B cell (primary cell): Measurements from ENCODE around the gene NOL4L. TPM values are rescaled to one million over a fixed set of nuclear protein-coding genes. Genes with fewer than 3 reads are reported as not detected.

Experiments
- ATAC-seq: fragments of 200-7000 bp; cut with Tn5 transposase; one replicate; pipeline ENCODE4 v1.10.0; 2021; ENCODE audit warnings: low read depth, mild to moderate bottlenecking, moderate number of reproducible peaks, moderate library complexity
- CTCF ChIA-PET: fragments of 350-600 bp; sonication (Branson Sonifier 250); formaldehyde crosslinking; loops from one replicate; lab custom pipeline; 2021; ENCODE audit warnings: antibody characterized with exemption, inconsistent platforms; lab: Charles Lee
- POLR2A ChIA-PET: fragments of 350-600 bp; sonication (Branson Sonifier 250); formaldehyde crosslinking; loops from one replicate; lab custom pipeline; 2021; ENCODE audit warnings: antibody characterized with exemption; lab: Charles Lee
- DNase-seq: peaks from one replicate; pipeline ENCODE4 v3.0.0; 2013
- H2AFZ ChIP-seq: 2 replicates; pipeline ENCODE4 v1.6.1; 2012; ENCODE audit warnings: mild to moderate bottlenecking, low read depth, low read length; ENCODE audit not compliant: insufficient read depth, poor library complexity, severe bottlenecking
- H3K27ac ChIP-seq, 2 donors: 1 replicate in 1 of 2; 2 replicates in 1 of 2; pipeline ENCODE4 v1.5.1; 2012 to 2013; ENCODE audit warnings: low read length in 2 of 2, mild to moderate bottlenecking in 2 of 2, moderate library complexity in 1 of 2
- H3K27me3 ChIP-seq, 4 experiments: fragments of 200-600 bp in 1 of 4; sonication (generic) in 1 of 4; replicated peaks in 1 of 4; 1 replicate in 2 of 4; 2 replicates in 2 of 4; pipeline versions ENCODE4 v1.6.1 to v1.7.0; 2013 to 2016; ENCODE audit warnings: low read length in 3 of 4, mild to moderate bottlenecking in 2 of 4, mixed read lengths in 1 of 4, moderate library complexity in 1 of 4; ENCODE audit not compliant: insufficient read depth in 4 of 4, control insufficient read depth in 3 of 4; ENCODE audit errors: control extremely low read depth in 1 of 4
- H3K36me3 ChIP-seq, 2 experiments: replicated peaks in 1 of 2; 1 replicate in 1 of 2; 2 replicates in 1 of 2; pipeline versions ENCODE4 v1.6.1 to v1.7.1; 2013; ENCODE audit warnings: low read length in 1 of 2; ENCODE audit not compliant: insufficient read depth in 2 of 2, control insufficient read depth in 1 of 2; ENCODE audit errors: control extremely low read depth in 1 of 2, extremely low read depth in 1 of 2
- H3K4me1 ChIP-seq, 2 donors: fragments of 200-600 bp in 1 of 2; sonication (generic) in 1 of 2; 1 replicate in 1 of 2; 2 replicates in 1 of 2; pipeline versions ENCODE4 v1.5.1 to v1.6.1; 2013 to 2017; ENCODE audit warnings: low read length in 2 of 2; ENCODE audit not compliant: control insufficient read depth in 2 of 2, insufficient read depth in 2 of 2
- H3K4me2 ChIP-seq: replicated peaks from 2 replicates; pipeline ENCODE3; 2012; ENCODE audit warnings: mild to moderate bottlenecking, low read depth, low read length; ENCODE audit not compliant: poor library complexity, severe bottlenecking
- H3K4me3 ChIP-seq, 5 experiments: fragments of 200-600 bp in 1 of 5; sonication (generic) in 1 of 5; 1 replicate in 3 of 5; 2 replicates in 2 of 5; pipeline versions ENCODE4 v1.5.1 to v1.7.0; 2011 to 2016; ENCODE audit warnings: low read length in 4 of 5, mild to moderate bottlenecking in 4 of 5, low read depth in 2 of 5, control low read depth in 1 of 5, moderate library complexity in 1 of 5; ENCODE audit not compliant: insufficient read depth in 1 of 5; ENCODE audit errors: control extremely low read depth in 1 of 5, extremely low read depth in 1 of 5
- H3K79me2 ChIP-seq: fragments of 200-600 bp; sonication (generic); one replicate; pipeline ENCODE4 v1.6.0; 2016; ENCODE audit warnings: low read length; ENCODE audit not compliant: control insufficient read depth, insufficient read depth
- H3K9ac ChIP-seq: fragments of 200-600 bp; sonication (generic); 2 replicates; pipeline ENCODE4 v1.6.1; 2017; ENCODE audit warnings: mild to moderate bottlenecking, low read length, moderate library complexity
- H3K9me3 ChIP-seq, 3 donors: one replicate each; pipeline versions ENCODE4 v1.6.1 to v1.7.1; 2013; ENCODE audit warnings: low read length in 2 of 3; ENCODE audit not compliant: control insufficient read depth in 2 of 3, insufficient read depth in 1 of 3; ENCODE audit errors: control extremely low read depth in 1 of 3
- H4K20me1 ChIP-seq: 2 replicates; pipeline ENCODE4 v1.6.0; 2012; ENCODE audit warnings: mild to moderate bottlenecking, low read length; ENCODE audit not compliant: insufficient read depth, control insufficient read depth, poor library complexity, severe bottlenecking
- H3K27ac Mint-ChIP-seq: one replicate; pipeline ENCODE4 v1.8.0; 2021; ENCODE audit warnings: mixed read lengths
- H3K27me3 Mint-ChIP-seq: one replicate; pipeline ENCODE4 v1.8.0; 2021; ENCODE audit warnings: mixed read lengths
- H3K4me1 Mint-ChIP-seq: one replicate; pipeline ENCODE4 v1.8.0; 2021; ENCODE audit warnings: mixed read lengths
- H3K4me3 Mint-ChIP-seq: one replicate; pipeline ENCODE4 v1.8.0; 2021; ENCODE audit warnings: mixed read lengths
- H3K9me3 Mint-ChIP-seq: one replicate; pipeline ENCODE4 v1.8.0; 2022; ENCODE audit warnings: mixed read lengths; ENCODE audit not compliant: insufficient read depth
- EZH2 ChIP-seq: IDR thresholded peaks from 2 replicates; pipeline ENCODE4 v1.6.1; 2012; ENCODE audit warnings: borderline replicate concordance, low read depth, mild to moderate bottlenecking, moderate library complexity, low read length; ENCODE audit not compliant: insufficient read depth, poor library complexity, severe bottlenecking
- WGBS: methylation state at CpG from one replicate; pipeline ENCODE4 v1.1.5; 2013; ENCODE audit warnings: missing lambda C conversion rate; ENCODE audit not compliant: insufficient coverage; 5-methylcytosine and 5-hydroxymethylcytosine counted together
- intact Hi-C: fragments of 100-400 bp; cut with micrococcal nuclease; formaldehyde crosslinking; loops from one replicate; pipeline ENCODE4 v1.10.0; 2022
- polyA plus RNA-seq: library from polyadenylated mRNA; depleted of rRNA; stranded (reverse); fragments of >200 nt; gene quantifications from 2 replicates; pipeline ENCODE4 v1.2.3, GENCODE V29; 2012
- total RNA-seq, 2 donors: library from RNA; stranded (reverse); fragments of 120-200 nt in 1 of 2; gene quantifications; 1 replicate in 1 of 2; 2 replicates in 1 of 2; pipeline versions ENCODE4 v1.2.3 to v1.2.4, GENCODE V29; 2013 to 2022
- TF ChIP-seq, protein P1 (sequence below): fragments of 200-600 bp; IDR thresholded peaks from one replicate; pipeline ENCODE4 v1.8.0; 2022; ENCODE audit warnings: antibody characterized with exemption, mild to moderate bottlenecking

Gene NOL4L
- total and polyA plus RNA-seq, 2 donors (not counting 1 experiment from before 2014, with no cell fraction given) = 6.5 to 7.9 TPM

DNA sequence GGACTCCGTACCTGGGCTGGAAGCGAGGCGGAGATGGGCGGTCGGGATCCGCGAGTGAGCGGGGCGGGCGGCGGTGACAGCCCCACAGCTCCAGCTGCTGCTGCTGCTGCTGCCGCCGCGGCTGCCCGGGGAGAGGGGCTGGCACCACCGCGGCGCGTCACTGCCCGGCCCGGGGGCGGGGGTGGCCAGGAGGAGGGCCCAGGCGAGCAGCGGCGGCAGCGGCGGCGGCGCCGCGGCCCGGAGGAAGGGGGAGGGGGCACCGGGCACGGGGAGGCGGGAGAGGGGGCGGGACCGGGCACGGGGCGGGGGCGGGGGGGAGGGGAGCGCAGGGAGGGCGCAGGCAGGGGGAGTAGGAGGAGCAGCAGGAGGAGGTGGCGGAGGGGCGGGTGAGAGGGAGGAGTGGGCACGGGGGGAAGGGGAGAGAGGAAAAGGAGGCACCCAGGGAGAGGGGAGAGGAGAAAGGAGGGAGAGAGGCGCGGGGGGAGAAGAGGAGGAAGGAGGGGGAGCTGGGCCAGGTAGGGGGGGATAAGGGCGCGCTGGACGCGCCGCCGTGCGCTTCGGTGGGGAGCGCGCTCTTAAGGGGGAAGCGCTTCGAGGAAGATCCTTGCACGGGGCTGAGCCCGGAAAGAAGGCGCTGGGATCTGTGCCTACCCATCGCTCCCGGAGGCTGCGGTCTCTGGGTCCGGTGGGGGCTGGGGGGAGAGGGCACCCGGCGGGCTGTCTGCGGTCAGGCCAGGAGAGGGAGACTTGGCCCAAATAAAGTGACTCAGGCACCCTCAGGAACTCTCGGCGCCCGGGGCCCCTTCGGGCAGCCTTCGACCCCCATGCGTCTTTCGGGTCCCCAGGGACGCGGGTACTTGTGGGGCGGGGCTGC, 101.5 kb downstream of the NOL4L start:
- peak overlapping the region; percentile 67 for H3K9ac ChIP-seq
- Mint-ChIP-seq H3K4me3 (peak overlapping the region; percentile 97), H3K27ac (peak overlapping the region; percentile 32), H3K27me3 (peaks cover 5% of the 10 kb centered on the region), H3K9me3 (no peaks in the 10 kb centered on the region), H3K4me1 (peaks cover 14% of the 10 kb centered on the region)
- peaks cover 0 to 10% (median 2%) of the 10 kb centered on the region in 4 experiments for H3K27me3 ChIP-seq
- POLR2A ChIA-PET = interaction anchor here (0.6 to 0.7 kb wide), 2 partner anchors 103 to 226 kb away, joined by 3 to 6 read pairs; no protein-coding TSS in a partner anchor
- peaks cover 0 to 3% (median 0%) of the 10 kb centered on the region in 3 donors for H3K9me3 ChIP-seq
- H2AFZ ChIP-seq = peak overlapping the region; percentile 60
- H3K4me1 ChIP-seq = peaks cover 14 to 27% of the 10 kb centered on the region in 2 donors
- H3K27ac ChIP-seq = no peak overlapping the region
- intact Hi-C loops = loop anchor here (10.0 kb wide), 1 partner anchor 281 kb away; the partner anchor contains the start of gene DNMT3B
- H3K36me3 ChIP-seq = no peaks in the 10 kb centered on the region
- H4K20me1 ChIP-seq = no peaks in the 10 kb centered on the region
- H3K4me2 ChIP-seq = peak overlapping the region; percentile 96
- TF ChIP-seq, protein P1, sequence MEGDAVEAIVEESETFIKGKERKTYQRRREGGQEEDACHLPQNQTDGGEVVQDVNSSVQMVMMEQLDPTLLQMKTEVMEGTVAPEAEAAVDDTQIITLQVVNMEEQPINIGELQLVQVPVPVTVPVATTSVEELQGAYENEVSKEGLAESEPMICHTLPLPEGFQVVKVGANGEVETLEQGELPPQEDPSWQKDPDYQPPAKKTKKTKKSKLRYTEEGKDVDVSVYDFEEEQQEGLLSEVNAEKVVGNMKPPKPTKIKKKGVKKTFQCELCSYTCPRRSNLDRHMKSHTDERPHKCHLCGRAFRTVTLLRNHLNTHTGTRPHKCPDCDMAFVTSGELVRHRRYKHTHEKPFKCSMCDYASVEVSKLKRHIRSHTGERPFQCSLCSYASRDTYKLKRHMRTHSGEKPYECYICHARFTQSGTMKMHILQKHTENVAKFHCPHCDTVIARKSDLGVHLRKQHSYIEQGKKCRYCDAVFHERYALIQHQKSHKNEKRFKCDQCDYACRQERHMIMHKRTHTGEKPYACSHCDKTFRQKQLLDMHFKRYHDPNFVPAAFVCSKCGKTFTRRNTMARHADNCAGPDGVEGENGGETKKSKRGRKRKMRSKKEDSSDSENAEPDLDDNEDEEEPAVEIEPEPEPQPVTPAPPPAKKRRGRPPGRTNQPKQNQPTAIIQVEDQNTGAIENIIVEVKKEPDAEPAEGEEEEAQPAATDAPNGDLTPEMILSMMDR = no peak
- TF ChIP-seq EZH2 = no peak
- CTCF ChIA-PET = interaction anchor here (0.6 kb wide), 1 partner anchor 62 kb away, joined by 3 read pairs; no protein-coding TSS in a partner anchor
- WGBS = under 1% methylated on average over 56 of the region's 79 CpGs
- H3K4me3 ChIP-seq = peak overlapping the region; percentile 41 to 69 (median 61)
- H3K79me2 ChIP-seq = peaks cover 5% of the 10 kb centered on the region
- peak; percentile 59 for DNase-seq
- ATAC-seq = peak; percentile 53
